Umbilical cord (tissue), 2 donors: ENCODE measurements around the gene TEX12. TPM values are rescaled to one million over a fixed set of nuclear protein-coding genes. Genes with fewer than 3 reads are reported as not detected.
"Not testable (repeated sequence)": the region's sequence is repeated elsewhere in the genome, so short reads cannot be mapped to it uniquely, and the experiment has no call there.

Experiments used
- DNase-seq: peaks from one replicate; pipeline ENCODE4 v3.0.0-alpha.2; 2015; ENCODE audit warnings: low spot score
- total RNA-seq: library from RNA; depleted of rRNA; stranded (reverse); fragments of >200 nt; gene quantifications from one replicate; pipeline ENCODE4 v1.2.3, GENCODE V29; 2014; ENCODE audit warnings: low replicate concordance; ENCODE audit not compliant: insufficient read depth

Gene TEX12
- total RNA-seq, 1 donor from 2014 or later: 3.1 TPM

- no peak for DNase-seq
Measured at GRCh38 chr11:112163875-112164685, 3.1 kb upstream of the TEX12 start, which contains the start of gene IL18. IL18 (minus strand) TSS chr11:112164094; CDS start chr11:112155053, 9,041 bp downstream.

GRCh38 chr11:112165049-112165448 lies 2.1 kb upstream of the TEX12 start:
- no peak for DNase-seq

GRCh38 chr11:112166562-112166961 lies 610 bp upstream of the TEX12 start:
- peak; percentile 28 for DNase-seq

- no peak for DNase-seq
Measured at GRCh38 chr11:112172362-112172994, 5.3 kb downstream of the TEX12 start.

GRCh38 chr11:112173152-112173551 lies 6.0 kb downstream of the TEX12 start:
- DNase-seq: no peak

- DNase-seq: peak; percentile 94
Measured at GRCh38 chr11:112174789-112175598, 7.8 kb downstream of the TEX12 start, which contains the start of gene BCO2. BCO2 (plus strand) TSS chr11:112175512; CDS start chr11:112175602, 90 bp downstream.

- peak; percentile 75 for DNase-seq
Measured at GRCh38 chr11:112175599-112175952, 8.4 kb downstream of the TEX12 start.

GRCh38 chr11:112176077-112176476 lies 8.9 kb downstream of the TEX12 start:
- peak; percentile 86 for DNase-seq

GRCh38 chr11:112177589-112177988 lies 10.4 kb downstream of the TEX12 start:
- no peak for DNase-seq

GRCh38 chr11:112178428-112178827 lies 11.3 kb downstream of the TEX12 start:
- no peak for DNase-seq

GRCh38 chr11:112178936-112179335 lies 11.8 kb downstream of the TEX12 start:
- no peak for DNase-seq

- DNase-seq: peak; percentile 32
Measured at GRCh38 chr11:112179601-112180000, 12.4 kb downstream of the TEX12 start.

- DNase-seq: no peak
Measured at GRCh38 chr11:112182867-112183266, 15.7 kb downstream of the TEX12 start.

GRCh38 chr11:112185883-112186282 lies 18.7 kb downstream of the TEX12 start:
- no peak for DNase-seq

- no peak for DNase-seq
Measured at GRCh38 chr11:112186304-112186703, 19.1 kb downstream of the TEX12 start.

- DNase-seq: not testable (repeated sequence)
Measured at GRCh38 chr11:112195113-112195512, 27.9 kb downstream of the TEX12 start.

GRCh38 chr11:112195951-112196351 lies 28.8 kb downstream of the TEX12 start:
- DNase-seq: no peak

GRCh38 chr11:112196519-112197087 lies 29.4 kb downstream of the TEX12 start:
- DNase-seq: no peak

GRCh38 chr11:112199101-112199500 lies 31.9 kb downstream of the TEX12 start:
- DNase-seq: not testable (repeated sequence)

- no peak for DNase-seq
Measured at GRCh38 chr11:112200252-112200651, 33.1 kb downstream of the TEX12 start.

- no peak for DNase-seq
Measured at GRCh38 chr11:112206071-112206470, 38.9 kb downstream of the TEX12 start.

GRCh38 chr11:112210890-112211289 lies 43.7 kb downstream of the TEX12 start:
- DNase-seq: no peak
